A549 (cell line): ENCODE results near the gene RAB11FIP4. TPM values are rescaled to one million over a fixed set of nuclear protein-coding genes. Genes with fewer than 3 reads are reported as not detected.

Experiments used
- ATAC-seq, 2 experiments: fragments of 200-7000 bp in 1 of 2; fragments of >200 bp in 1 of 2; cut with Nextera tagmentation in 1 of 2; cut with Tn5 transposase in 1 of 2; 3 replicates each; pipeline versions ENCODE4 v1.8.0 to v1.9.1; 2018 to 2020; ENCODE audit warnings: mild to moderate bottlenecking in 1 of 2, moderate library complexity in 1 of 2
- CTCF ChIA-PET: fragments of 300-600 bp; sonication (Branson Sonifier 250); formaldehyde crosslinking; extraction: SDS; loops from one replicate; lab custom pipeline; 2021; ENCODE audit warnings: antibody characterized with exemption, inconsistent platforms; lab: Yijun Ruan, JAX
- POLR2A ChIA-PET: fragments of 350-600 bp; formaldehyde crosslinking; extraction: SDS; loops from one replicate; lab custom pipeline; 2021; ENCODE audit warnings: antibody characterized with exemption, inconsistent platforms; lab: Yijun Ruan, JAX
- DNase-seq, 2 experiments: peaks; one replicate each; pipeline versions ENCODE4 v3.0.0 to v3.0.0-alpha.2; 2011 to 2016; ENCODE audit warnings: low read depth in 1 of 2, low spot score in 1 of 2
- FAIRE-seq: peaks from 2 replicates; lab custom pipeline; 2011; peaks lifted over from hg19 to GRCh38; lab: Jason Lieb, UNC
- H3K27ac ChIP-seq, 2 experiments: fragments of >200 bp; sonication (Bioruptor Twin); formaldehyde crosslinking; 3 replicates each; pipeline ENCODE4 v1.5.1; 2016 to 2017
- H3K4me1 ChIP-seq: fragments of >200 bp; sonication (Bioruptor Twin); formaldehyde crosslinking; 3 replicates; pipeline ENCODE4 v1.6.1; 2016
- H3K4me2 ChIP-seq: fragments of >200 bp; sonication (Bioruptor Twin); formaldehyde crosslinking; 3 replicates; pipeline ENCODE4 v1.6.1; 2016
- H3K4me3 ChIP-seq: fragments of >200 bp; sonication (Bioruptor Twin); formaldehyde crosslinking; 3 replicates; pipeline ENCODE4 v1.5.1; 2016
- H3K9me3 ChIP-seq: fragments of >200 bp; sonication (Bioruptor Twin); formaldehyde crosslinking; 3 replicates; pipeline ENCODE4 v1.6.1; 2016
- FOSB ChIP-seq: fragments of 250-450 bp; sonication (Bioruptor Pico); IDR thresholded peaks from 2 replicates; pipeline ENCODE4 v1.5.0; 2020; ENCODE audit warnings: mild to moderate bottlenecking, moderate library complexity
- FOXS1 ChIP-seq: fragments of 250-450 bp; sonication (Bioruptor Pico); IDR thresholded peaks from 2 replicates; pipeline ENCODE4 v1.5.0; 2020; ENCODE audit warnings: mild to moderate bottlenecking, moderate library complexity
- HEYL ChIP-seq: fragments of 250-450 bp; sonication (Bioruptor Pico); IDR thresholded peaks from 2 replicates; pipeline ENCODE4 v1.8.0; 2021; ENCODE audit warnings: mild to moderate bottlenecking, moderate library complexity
- HOXB13 ChIP-seq: fragments of 250-450 bp; sonication (Bioruptor Pico); IDR thresholded peaks from 2 replicates; pipeline ENCODE4 v1.5.0; 2020; ENCODE audit warnings: low read depth, mild to moderate bottlenecking, moderate library complexity
- KDM5A ChIP-seq: fragments of 200-600 bp; sonication (generic); IDR thresholded peaks from 2 replicates; pipeline ENCODE4 v1.6.1; 2016; ENCODE audit warnings: antibody characterized with exemption, mild to moderate bottlenecking
- NR3C1 ChIP-seq: fragments of >200 bp; sonication (Bioruptor Twin); formaldehyde crosslinking; IDR thresholded peaks from 3 replicates; pipeline ENCODE4 v1.6.1; 2017
- PHF8 ChIP-seq: fragments of 200-600 bp; sonication (generic); IDR thresholded peaks from 2 replicates; pipeline ENCODE4 v1.6.1; 2016; ENCODE audit warnings: low read depth, mild to moderate bottlenecking, antibody characterized with exemption, moderate library complexity, borderline replicate concordance
- RARB ChIP-seq: fragments of 250-450 bp; sonication (Bioruptor Pico); IDR thresholded peaks from 2 replicates; pipeline ENCODE4 v1.8.0; 2021; ENCODE audit warnings: mild to moderate bottlenecking, moderate library complexity
- ZC3H11A ChIP-seq: fragments of 450-650 bp; IDR thresholded peaks from 2 replicates; pipeline ENCODE4 v1.6.1; 2014; ENCODE audit warnings: antibody characterized with exemption, mild to moderate bottlenecking
- WGBS: methylation state at CpG from one replicate; pipeline ENCODE4 v1.1.6; 2017; ENCODE audit errors: missing lambda C conversion rate; 5-methylcytosine and 5-hydroxymethylcytosine counted together
- polyA plus RNA-seq, 4 experiments: library from polyadenylated mRNA; depleted of rRNA in 3 of 4; stranded (reverse); fragments of >200 nt; fragmentation: RNase III in 1 of 4; extraction: RNeasy Plus Mini Kit Qiagen cat#74134 plus additional on column Dnase treatment in 1 of 4; gene quantifications; 2 replicates in 3 of 4; 3 replicates in 1 of 4; pipeline ENCODE4 v1.2.3, GENCODE V29; 2011 to 2017
- TF ChIP-seq, protein P1 (sequence below): fragments of 450-650 bp; IDR thresholded peaks from 2 replicates; pipeline ENCODE4 v1.6.1; 2014; ENCODE audit warnings: antibody characterized with exemption
- TF ChIP-seq, protein P2 (sequence below): fragments of >200 bp; sonication (Bioruptor Twin); formaldehyde crosslinking; IDR thresholded peaks from 3 replicates; pipeline ENCODE4 v1.6.1; 2016
- TF ChIP-seq, protein P3 (sequence below): fragments of 200-600 bp; sonication (generic); IDR thresholded peaks from 2 replicates; pipeline ENCODE4 v1.6.1; 2016; ENCODE audit warnings: antibody characterized with exemption, mild to moderate bottlenecking, moderate library complexity
- TF ChIP-seq, protein P4 (sequence below): fragments of 250-450 bp; sonication (Bioruptor Pico); IDR thresholded peaks from 2 replicates; pipeline ENCODE4 v1.5.0; 2021; ENCODE audit warnings: mild to moderate bottlenecking, moderate library complexity, borderline replicate concordance

The RAB11FIP4 gene
- polyA plus RNA-seq, 2 of the 4 experiments (the other 2 are of a cell fraction) = 1.9 to 3.5 TPM

DNA sequence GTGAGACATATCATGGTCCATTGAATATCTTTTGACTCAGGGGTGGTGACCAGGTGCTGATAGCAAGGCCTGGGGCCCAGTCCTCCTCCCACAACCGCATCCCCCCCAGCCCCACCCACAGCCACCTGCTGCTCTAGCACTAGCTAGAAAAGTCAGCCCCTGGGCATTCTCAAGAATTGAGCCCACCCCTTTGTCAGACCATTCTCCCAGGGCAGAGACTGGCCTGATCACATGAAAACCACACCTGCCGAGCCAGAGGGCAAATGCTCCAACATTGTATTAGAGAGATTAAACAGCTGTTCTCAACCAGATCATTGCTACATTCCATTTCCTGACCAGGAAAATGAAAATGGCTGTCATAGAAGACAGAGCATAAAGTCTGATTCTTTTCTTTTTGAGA is 62.4 kb downstream of the RAB11FIP4 start (continued):
- no peak for TF ChIP-seq ZC3H11A
- TF ChIP-seq KDM5A = no peak
- no peak for TF ChIP-seq RARB (CRISPR knock-in tag)
- no peak for TF ChIP-seq FOSB (CRISPR knock-in tag)
- no peak for TF ChIP-seq PHF8
- no peak for TF ChIP-seq FOXS1 (CRISPR knock-in tag)
- no peak for TF ChIP-seq HOXB13
- no peak for TF ChIP-seq NR3C1
- TF ChIP-seq, protein P1, sequence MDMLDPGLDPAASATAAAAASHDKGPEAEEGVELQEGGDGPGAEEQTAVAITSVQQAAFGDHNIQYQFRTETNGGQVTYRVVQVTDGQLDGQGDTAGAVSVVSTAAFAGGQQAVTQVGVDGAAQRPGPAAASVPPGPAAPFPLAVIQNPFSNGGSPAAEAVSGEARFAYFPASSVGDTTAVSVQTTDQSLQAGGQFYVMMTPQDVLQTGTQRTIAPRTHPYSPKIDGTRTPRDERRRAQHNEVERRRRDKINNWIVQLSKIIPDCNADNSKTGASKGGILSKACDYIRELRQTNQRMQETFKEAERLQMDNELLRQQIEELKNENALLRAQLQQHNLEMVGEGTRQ = no peak

DNA sequence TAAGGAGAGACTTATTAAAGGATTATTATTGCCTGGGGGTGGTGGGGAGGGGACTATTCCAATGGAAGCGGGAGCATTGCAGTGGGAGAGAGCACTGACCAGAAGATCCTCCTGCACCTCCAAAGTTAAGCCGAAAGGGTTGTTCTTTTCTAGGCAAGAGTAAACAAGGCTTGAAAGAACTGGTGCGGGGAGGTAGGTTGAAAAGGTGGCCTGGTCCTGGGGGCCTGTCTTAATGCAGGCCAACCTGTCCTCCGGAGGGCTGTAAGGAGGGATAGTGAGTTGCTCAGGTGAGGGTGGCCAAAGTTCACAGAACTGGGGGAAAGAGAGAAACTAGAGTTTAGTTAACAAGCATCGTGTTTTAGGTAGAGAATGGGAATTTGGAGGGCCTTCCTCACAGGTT is 65.3 kb downstream of the RAB11FIP4 start:
- no peaks in the 10 kb centered on the region for H3K4me1 ChIP-seq
- WGBS = 87% methylated on average over 5 of the region's 5 CpGs
- H3K4me2 ChIP-seq = no peak overlapping the region
- ATAC-seq = no peak
- ChIA-PET POLR2A (no interaction called here), CTCF (interaction anchor here (0.9 to 23.7 kb wide), 7 partner anchors 12 to 386 kb away, joined by 3 to 490 read pairs (median 4); no protein-coding TSS in a partner anchor)
- DNase-seq = no peak
- no peaks in the 10 kb centered on the region for H3K9me3 ChIP-seq
- no peak overlapping the region for H3K4me3 ChIP-seq
- TF ChIP-seq, protein P2, sequence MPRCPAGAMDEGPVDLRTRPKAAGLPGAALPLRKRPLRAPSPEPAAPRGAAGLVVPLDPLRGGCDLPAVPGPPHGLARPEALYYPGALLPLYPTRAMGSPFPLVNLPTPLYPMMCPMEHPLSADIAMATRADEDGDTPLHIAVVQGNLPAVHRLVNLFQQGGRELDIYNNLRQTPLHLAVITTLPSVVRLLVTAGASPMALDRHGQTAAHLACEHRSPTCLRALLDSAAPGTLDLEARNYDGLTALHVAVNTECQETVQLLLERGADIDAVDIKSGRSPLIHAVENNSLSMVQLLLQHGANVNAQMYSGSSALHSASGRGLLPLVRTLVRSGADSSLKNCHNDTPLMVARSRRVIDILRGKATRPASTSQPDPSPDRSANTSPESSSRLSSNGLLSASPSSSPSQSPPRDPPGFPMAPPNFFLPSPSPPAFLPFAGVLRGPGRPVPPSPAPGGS = no peak
- TF ChIP-seq ZC3H11A = no peak
- no peak for FAIRE-seq
- no peak overlapping the region for H3K27ac ChIP-seq

DNA sequence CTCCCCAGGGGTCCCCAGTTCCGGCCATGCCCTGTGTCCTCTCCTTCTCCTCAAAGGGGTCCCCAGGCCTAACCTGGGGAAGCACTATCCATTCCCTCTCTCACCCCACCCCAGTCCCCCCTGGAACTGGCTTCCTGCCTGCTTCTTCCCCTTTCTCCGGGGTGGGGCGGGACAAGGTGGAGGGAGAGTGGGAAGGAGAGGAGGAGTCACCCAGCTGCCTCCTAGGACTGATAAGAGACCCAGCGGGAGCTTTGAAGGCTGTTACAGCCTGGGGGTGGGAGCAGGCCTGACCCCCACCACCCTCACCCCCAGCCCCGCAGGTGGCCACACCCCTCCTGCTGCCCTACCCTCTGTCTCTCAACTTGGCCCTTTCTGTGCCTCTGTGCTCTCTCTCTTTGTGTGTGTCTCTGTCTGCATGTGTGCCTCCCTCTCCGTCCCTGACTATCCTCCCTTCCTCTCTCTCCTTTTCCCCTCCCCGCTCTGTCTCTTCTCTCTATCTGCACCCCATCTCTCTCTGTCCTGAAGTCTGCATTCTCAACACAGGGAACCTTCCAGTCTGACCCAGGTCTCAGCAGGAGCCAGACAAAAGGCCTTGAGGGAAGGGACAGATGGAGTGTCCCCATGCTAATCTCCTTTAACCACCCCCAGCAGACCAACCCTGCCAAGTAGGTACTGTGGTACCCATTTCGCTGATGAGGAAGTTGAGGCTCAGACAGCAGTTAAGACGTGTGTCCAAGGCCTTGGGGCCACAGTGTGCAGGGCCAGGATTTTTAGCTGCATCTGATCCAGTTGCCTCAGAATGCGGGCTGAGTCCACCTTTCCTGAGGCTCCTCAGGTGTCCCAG is 66.1 kb downstream of the RAB11FIP4 start:
- ATAC-seq (no peak), DNase-seq (no peak), FAIRE-seq (no peak)
- H3K4me3 ChIP-seq = no peak overlapping the region
- CTCF ChIA-PET = interaction anchor here (0.5 to 23.7 kb wide), 4 partner anchors 11 to 449 kb away, joined by 3 to 490 read pairs (median 6); no protein-coding TSS in a partner anchor
- no peaks in the 10 kb centered on the region for H3K9me3 ChIP-seq
- H3K27ac ChIP-seq = no peak overlapping the region
- TF ChIP-seq HEYL (CRISPR knock-in tag) = no peak
- TF ChIP-seq, protein P3, sequence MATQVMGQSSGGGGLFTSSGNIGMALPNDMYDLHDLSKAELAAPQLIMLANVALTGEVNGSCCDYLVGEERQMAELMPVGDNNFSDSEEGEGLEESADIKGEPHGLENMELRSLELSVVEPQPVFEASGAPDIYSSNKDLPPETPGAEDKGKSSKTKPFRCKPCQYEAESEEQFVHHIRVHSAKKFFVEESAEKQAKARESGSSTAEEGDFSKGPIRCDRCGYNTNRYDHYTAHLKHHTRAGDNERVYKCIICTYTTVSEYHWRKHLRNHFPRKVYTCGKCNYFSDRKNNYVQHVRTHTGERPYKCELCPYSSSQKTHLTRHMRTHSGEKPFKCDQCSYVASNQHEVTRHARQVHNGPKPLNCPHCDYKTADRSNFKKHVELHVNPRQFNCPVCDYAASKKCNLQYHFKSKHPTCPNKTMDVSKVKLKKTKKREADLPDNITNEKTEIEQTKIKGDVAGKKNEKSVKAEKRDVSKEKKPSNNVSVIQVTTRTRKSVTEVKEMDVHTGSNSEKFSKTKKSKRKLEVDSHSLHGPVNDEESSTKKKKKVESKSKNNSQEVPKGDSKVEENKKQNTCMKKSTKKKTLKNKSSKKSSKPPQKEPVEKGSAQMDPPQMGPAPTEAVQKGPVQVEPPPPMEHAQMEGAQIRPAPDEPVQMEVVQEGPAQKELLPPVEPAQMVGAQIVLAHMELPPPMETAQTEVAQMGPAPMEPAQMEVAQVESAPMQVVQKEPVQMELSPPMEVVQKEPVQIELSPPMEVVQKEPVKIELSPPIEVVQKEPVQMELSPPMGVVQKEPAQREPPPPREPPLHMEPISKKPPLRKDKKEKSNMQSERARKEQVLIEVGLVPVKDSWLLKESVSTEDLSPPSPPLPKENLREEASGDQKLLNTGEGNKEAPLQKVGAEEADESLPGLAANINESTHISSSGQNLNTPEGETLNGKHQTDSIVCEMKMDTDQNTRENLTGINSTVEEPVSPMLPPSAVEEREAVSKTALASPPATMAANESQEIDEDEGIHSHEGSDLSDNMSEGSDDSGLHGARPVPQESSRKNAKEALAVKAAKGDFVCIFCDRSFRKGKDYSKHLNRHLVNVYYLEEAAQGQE = no peak
- TF ChIP-seq, protein P4, sequence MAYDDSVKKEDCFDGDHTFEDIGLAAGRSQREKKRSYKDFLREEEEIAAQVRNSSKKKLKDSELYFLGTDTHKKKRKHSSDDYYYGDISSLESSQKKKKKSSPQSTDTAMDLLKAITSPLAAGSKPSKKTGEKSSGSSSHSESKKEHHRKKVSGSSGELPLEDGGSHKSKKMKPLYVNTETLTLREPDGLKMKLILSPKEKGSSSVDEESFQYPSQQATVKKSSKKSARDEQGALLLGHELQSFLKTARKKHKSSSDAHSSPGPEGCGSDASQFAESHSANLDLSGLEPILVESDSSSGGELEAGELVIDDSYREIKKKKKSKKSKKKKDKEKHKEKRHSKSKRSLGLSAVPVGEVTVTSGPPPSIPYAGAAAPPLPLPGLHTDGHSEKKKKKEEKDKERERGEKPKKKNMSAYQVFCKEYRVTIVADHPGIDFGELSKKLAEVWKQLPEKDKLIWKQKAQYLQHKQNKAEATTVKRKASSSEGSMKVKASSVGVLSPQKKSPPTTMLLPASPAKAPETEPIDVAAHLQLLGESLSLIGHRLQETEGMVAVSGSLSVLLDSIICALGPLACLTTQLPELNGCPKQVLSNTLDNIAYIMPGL = no peak
- POLR2A ChIA-PET = no interaction called here
- no peak overlapping the region for H3K4me2 ChIP-seq
- no peaks in the 10 kb centered on the region for H3K4me1 ChIP-seq
- WGBS = 57% methylated on average over 10 of the region's 10 CpGs
